Eye (tissue), 1 donor: ENCODE measurements around the gene FH.

Experiments used
- DNase-seq: peaks from one replicate; pipeline ENCODE4 v3.0.0-alpha.2; 2015

Gene FH

GRCh38 chr1:241453732-241454131, 65.8 kb downstream of the FH start:
- DNase-seq: no peak

DNA sequence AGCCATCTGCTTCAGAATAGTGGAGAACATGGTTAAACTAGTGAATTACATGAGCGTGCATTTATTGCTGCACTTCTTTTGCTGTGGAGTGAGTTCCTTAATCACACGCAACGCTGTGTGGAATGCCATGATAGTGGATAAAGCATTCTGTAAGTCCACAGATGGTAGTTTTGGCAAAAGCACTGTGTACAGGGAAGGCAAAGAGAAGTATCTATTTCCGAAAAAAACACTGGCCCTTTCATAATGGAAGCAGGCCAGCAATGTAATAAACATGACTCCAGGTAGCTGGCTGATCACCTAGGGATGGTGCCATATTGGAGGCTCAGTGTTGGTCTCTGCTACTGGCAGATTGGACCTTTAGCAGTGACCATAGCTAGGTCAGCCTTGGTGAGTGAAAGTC, 67.6 kb downstream of the FH start:
- no peak for DNase-seq
